Measurements from ENCODE around the gene PLCXD1.
"Not testable (repeated sequence)": the region's sequence is repeated elsewhere in the genome, so short reads cannot be mapped to it uniquely, and the experiment has no call there.

PLCXD1 gene

GRCh38 chrX:318068-318738 is 37.0 kb downstream of the PLCXD1 start:
- no peak for FAIRE-seq

- FAIRE-seq = no peak
Observed at GRCh38 chrX:318739-319578, 37.8 kb downstream of the PLCXD1 start, which contains the start of gene GTPBP6. Gene GTPBP6 (minus strand): TSS chrX:318796. CDS start chrX:318787, 9 bp downstream.

GRCh38 chrX:319579-320125 is 38.5 kb downstream of the PLCXD1 start:
- no peak for FAIRE-seq

GRCh38 chrX:320126-320783 is 39.1 kb downstream of the PLCXD1 start:
- no peak for FAIRE-seq

- FAIRE-seq = no peak
Observed at GRCh38 chrX:323721-324628, 42.8 kb downstream of the PLCXD1 start.

GRCh38 chrX:324664-325063 is 43.5 kb downstream of the PLCXD1 start:
- FAIRE-seq = not testable (repeated sequence)

- FAIRE-seq = no peak
Observed at GRCh38 chrX:327660-328126, 46.5 kb downstream of the PLCXD1 start.

GRCh38 chrX:329291-329910 is 48.2 kb downstream of the PLCXD1 start:
- no peak for FAIRE-seq

- FAIRE-seq = not testable (repeated sequence)
Observed at GRCh38 chrX:330141-330725, 49.1 kb downstream of the PLCXD1 start.

- no peak for FAIRE-seq
Observed at GRCh38 chrX:330726-331150, 49.6 kb downstream of the PLCXD1 start.

GRCh38 chrX:331151-331824 is 50.1 kb downstream of the PLCXD1 start:
- FAIRE-seq = no peak

- FAIRE-seq = no peak
Observed at GRCh38 chrX:331825-332495, 50.8 kb downstream of the PLCXD1 start.

- FAIRE-seq = no peak
Observed at GRCh38 chrX:332496-332860, 51.3 kb downstream of the PLCXD1 start.

GRCh38 chrX:332916-333610 is 51.9 kb downstream of the PLCXD1 start:
- FAIRE-seq = no peak

- FAIRE-seq = no peak
Observed at GRCh38 chrX:333611-334311, 52.6 kb downstream of the PLCXD1 start.

GRCh38 chrX:334331-334891 is 53.2 kb downstream of the PLCXD1 start:
- no peak for FAIRE-seq

- no peak for FAIRE-seq
Observed at GRCh38 chrX:334971-335757, 54.0 kb downstream of the PLCXD1 start.

GRCh38 chrX:335758-336155 is 54.6 kb downstream of the PLCXD1 start:
- no peak for FAIRE-seq
